HG03039 (cell line): Measurements from ENCODE around the gene PHKB.
"Not testable (repeated sequence)": the region's sequence is repeated elsewhere in the genome, so short reads cannot be mapped to it uniquely, and the experiment has no call there.

ENCODE experiments used
- ATAC-seq: cut with Tn5 transposase; IDR thresholded peaks from one replicate; pipeline ENCODE4 v1.9.1; 2021; ENCODE audit warnings: mild to moderate bottlenecking, moderate library complexity; ENCODE audit not compliant: unreplicated experiment

Gene PHKB

DNA sequence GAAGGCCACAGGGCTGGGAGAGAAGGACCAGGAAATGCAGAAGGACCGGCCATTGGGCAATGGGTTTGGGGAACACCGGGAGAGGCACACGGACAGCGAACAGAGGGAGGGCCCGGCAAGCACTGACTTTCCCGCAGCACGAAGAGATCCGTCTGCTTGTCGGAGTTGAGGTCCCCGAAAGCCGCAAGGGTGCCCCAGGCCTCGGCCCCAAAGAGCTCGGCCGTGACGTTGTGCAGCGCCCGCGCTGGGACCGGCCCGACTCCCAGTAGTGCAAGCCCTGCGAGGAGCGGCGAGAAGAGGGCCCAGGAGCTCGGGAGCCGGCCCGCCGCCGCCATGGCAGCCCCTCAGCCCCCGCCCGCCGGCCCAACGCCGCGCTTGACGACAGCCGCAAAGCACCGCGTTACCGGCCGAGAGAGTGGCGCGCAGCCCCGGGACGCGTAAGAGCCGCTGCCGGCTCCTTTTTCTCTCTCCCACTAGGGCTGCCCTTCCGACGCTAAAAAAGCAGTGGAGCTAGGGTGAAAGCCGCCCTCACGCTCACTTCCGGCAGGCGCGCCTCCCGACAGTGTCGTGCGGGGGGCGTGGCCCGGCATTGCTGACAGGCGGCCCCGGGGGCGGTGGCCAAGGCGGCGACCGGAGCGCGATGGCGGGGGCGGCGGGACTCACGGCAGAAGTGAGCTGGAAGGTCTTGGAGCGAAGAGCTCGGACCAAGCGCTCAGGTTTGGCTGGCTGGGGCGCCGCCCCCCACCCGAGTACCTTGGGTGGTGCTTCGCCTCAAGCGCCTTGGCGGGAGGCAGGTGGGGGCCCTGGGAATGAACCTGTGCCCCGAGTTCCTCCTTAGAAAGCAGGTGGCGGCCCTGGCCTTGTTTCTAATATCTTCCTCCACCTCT, at the start of gene PHKB, which contains the start of gene ITFG1:
Gene PHKB, plus strand, starts transcription at position 621 of the 887 bp plus-strand sequence. Its CDS starts 20 bp downstream, at position 641.
Gene ITFG1, minus strand, starts transcription at position 353 of the 887 bp plus-strand sequence. Its CDS starts 18 bp downstream, at position 335.
- ATAC-seq, result peak; percentile 70

DNA sequence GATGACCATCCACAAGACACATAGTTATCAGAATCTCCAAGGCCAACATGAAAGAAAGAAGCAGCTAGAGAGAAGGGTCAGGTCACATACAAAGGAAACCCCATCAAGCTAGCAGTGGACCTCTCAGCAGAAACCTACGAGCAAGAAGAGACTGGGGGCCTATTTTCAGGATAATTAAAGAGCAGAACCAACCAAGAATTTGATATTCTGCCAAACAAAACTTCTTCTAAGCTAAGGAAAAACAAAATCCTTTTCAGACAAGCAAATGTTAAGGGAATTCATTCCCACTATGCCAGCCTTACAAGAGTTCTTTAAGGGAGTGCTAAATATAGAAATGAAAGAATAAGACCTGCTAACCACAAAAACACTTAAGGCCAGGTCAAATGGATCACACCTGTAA, 48.1 kb upstream of the PHKB start:
- no peak for ATAC-seq

DNA sequence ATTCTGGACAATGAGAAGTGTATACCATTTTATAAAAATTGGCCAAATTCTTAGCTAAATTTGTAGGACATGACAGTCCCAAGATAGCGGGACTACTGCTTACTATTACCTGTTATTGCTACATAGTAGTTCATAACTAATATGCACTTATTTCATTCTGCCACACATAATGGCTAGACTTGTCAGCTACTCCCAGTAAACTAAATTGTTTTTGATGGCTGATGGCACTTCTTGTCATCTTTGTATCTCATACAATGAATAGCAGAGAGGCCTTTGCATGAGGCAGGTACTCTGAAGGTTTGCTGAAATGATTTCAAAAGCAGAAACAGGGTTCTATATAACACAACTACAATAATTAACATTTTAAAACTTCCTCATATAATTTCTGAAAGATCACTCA, 44.3 kb upstream of the PHKB start:
- ATAC-seq, result no peak

DNA sequence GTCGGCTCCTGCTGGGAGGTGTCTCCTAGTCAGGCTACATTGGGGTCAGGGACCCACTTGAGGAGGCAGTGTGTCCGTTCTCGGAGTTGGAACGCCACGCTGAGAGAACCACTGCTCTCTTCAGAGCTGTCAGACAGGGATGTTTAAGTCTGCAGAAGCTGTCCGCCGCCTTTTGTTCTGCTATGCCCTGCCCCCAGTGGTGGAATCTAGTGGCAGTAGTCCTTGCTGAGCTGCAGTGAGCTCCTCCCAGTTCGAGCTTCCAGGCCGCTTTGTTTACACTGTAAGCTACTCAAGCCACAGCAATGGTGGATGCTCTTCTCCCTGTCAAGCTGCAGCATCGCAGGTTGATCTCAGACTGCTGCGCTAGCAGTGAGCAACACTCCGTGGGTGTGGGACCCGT, 36.3 kb upstream of the PHKB start:
- ATAC-seq, result no peak

- no peak for ATAC-seq
These were observed 34.3 kb upstream of the PHKB start for GRCh38 chr16:47426806-47427205.

DNA sequence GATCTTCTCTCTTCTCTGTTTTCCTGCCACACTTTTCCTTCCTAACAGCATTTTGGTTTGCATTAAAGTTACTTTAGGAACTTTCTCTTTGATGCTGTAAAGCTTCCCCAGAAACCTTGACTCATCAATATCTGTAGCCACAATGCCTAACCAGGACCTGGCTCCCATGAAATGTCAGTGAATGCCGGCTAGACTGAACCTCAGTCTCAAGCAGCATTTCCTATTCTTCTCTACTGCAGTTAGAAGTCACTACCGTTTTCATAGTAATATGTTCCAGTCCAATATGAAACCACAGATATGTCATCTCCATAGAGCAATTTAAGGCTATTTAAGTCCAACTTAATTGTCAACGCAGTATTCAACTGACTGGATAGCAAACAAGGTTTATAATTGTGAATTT, 29.2 kb upstream of the PHKB start:
- ATAC-seq, result no peak

- ATAC-seq, result not testable (repeated sequence)
These were observed 26.9 kb upstream of the PHKB start for GRCh38 chr16:47434274-47434673.

DNA sequence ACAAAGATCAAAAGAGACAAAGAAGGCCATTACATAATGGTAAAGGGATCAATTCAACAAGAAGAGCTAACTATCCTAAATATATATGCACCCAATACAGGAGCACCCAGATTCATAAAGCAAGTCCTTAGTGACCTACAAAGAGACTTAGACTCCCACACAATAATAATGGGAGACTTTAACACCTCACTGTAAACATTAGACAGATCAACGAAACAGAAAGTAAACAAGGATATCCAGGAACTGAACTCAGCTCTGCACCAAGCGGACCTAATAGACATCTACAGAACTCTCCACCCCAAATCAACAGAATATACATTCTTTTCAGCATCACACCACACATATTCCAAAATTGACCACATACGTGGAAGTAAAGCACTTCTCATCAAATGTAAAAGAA, 21.1 kb upstream of the PHKB start:
- not testable (repeated sequence) for ATAC-seq

GRCh38 chr16:47442884-47443283, 18.2 kb upstream of the PHKB start:
- ATAC-seq, result not testable (repeated sequence)

- ATAC-seq, result no peak
These were observed 14.7 kb upstream of the PHKB start for GRCh38 chr16:47446431-47446830.

DNA sequence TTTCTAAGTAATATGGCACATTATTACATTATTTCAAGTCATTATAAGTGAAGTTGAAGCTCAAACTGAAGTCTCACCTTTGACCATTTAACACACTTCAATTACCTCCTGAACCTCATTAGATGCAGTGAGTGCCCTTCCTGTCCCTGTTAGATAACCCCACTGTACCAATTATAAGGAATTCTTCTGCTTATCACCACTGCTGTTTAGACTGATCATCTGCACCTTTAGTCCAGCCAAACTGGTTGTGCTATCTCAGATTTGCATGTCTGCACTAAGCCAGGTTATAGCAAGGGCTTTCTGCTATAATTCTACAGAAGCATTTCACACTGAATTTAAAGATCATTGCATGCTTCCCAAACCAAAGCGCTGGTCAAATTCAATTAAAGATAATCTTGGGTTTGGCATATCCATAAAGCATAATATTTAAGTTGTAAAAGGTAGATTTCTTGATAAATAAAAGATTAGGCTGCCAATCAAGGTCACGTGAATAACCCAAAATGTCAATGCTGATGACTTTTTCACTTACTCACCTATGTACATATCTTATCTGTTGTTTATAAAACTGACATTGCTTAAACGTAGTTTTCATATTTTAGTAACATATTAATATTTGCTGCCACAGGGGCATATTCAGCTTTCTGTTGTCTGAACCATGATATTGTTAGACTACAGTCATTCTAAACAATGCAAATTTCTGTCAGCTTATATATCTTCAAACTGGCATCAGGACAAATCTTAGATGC, 12.1 kb upstream of the PHKB start:
- ATAC-seq, result no peak

DNA sequence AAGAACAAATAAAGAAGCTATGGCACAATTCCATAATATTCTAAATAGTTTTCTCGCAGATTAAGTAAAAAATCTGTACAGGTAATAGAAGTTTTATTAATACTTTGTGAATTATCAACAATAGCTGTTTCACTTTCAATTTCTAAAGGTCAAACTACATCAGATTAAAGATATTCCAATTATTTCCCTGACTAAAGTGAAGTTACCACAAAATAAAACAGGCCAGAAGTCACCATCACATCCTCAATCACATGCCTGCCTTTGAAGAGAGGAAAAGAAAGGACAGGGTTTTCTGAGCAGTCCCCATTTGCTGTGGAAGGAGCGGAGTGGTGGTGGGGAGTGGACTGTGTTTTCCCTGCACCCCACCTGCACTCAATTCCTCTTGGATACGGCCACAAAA, 11.3 kb upstream of the PHKB start:
- ATAC-seq, result no peak

DNA sequence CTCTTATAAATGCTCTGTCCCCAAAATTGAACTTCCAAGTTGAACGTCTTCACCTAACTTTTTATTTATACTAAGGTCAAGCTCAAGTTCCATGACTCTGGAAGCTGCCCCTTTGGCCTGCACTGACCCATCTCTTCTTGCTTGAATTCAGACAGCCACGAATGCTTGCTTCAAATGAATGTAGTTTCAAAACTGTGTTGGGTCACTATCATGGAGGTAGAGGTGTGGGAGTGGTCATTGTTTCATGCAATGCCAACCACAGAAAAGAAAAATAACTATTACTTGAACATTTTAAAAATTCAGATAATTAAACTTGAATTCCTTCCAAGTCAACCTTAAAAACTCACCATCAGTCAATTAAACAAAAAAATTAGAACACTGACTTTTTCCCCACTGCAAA, 2.8 kb upstream of the PHKB start:
- ATAC-seq, result no peak

DNA sequence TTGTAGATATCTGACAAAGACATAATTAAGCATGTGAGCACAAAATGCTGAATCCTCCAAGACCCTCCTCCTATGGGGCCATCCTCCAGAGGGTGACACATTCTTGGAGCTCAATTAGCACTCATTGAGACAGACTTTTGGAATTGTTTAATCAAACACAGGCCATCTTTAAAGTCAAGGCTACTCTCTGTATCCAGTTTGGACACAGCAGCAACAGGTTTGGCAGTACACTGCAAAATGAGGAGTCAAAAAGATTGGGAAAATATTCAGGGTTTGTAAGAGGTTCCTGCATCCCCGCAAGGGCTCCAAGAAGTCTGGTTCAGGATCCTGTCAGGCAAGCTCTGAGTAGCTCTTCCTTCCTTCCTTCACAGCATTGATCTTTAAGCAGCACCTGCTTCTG, 1.5 kb upstream of the PHKB start:
- ATAC-seq, result no peak

DNA sequence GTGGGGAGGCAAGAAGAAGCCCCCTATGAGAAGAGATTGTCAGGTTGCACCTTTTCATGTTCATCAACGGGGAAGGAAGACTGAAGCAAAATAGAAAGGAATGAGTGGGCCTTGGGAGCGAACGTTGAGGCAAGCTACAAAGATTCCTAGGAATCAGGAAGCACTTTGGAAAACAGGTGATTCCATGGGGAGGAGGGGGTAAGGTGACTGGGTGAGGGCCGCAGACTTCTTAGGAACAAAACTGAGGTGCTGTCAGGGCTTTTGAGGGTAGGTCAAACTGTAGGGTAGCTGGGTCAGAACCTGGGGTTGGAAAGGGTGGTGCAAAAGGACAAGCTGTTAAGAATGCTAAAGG, 796 bp upstream of the PHKB start:
- no peak for ATAC-seq

GRCh38 chr16:47461598-47462266, 601 bp downstream of the PHKB start:
- ATAC-seq, result no peak

- ATAC-seq, result no peak
These were observed 2.9 kb downstream of the PHKB start for GRCh38 chr16:47463771-47464624.

GRCh38 chr16:47465919-47466630, 4.9 kb downstream of the PHKB start:
- ATAC-seq, result no peak

DNA sequence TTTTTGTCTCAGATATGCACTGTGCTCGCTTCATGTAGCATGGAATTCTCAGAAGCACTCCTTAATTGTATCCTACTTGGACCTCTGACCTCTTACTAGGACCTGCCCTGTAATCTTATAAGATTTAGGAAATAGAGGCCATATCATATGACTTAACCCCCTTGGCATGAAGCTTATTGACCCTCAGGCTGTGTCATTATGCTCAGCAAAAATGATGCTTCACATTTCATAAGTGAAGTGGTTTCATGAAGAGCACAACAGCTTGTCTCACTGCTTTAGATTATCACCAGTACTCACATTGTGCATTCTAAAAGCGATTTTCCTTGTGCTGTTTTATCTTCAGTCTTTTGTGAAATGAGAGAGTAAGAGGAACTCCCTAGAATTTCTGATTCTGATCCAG, 6.4 kb downstream of the PHKB start:
- ATAC-seq, result no peak
